Activated naive CD4-positive, alpha-beta T cell treated with anti-CD3 and anti-CD28 coated beads, Interleukin-2, amount 50 U/mL, for 72 hours (primary cell): Measurements from ENCODE around the gene PLEKHJ1. TPM values are rescaled to one million over a fixed set of nuclear protein-coding genes. Genes with fewer than 3 reads are reported as not detected.

Experiments used
- ATAC-seq, 2 donors: fragments of 150-1000 bp; cut with Tn5 transposase; 2 replicates each; pipeline ENCODE4 v1.10.0; 2021; ENCODE audit warnings: mild to moderate bottlenecking in 2 of 2, moderate library complexity in 2 of 2
- DNase-seq, 2 donors: peaks; one replicate each; pipeline ENCODE4 v3.0.0; 2021 to 2022; ENCODE audit warnings: low spot score in 2 of 2
- H3K27ac Mint-ChIP-seq, 2 donors: one replicate each; pipeline ENCODE4 v1.8.0; 2022; ENCODE audit warnings: mild to moderate bottlenecking in 2 of 2, mixed read lengths in 2 of 2
- H3K36me3 Mint-ChIP-seq, 2 donors: one replicate each; pipeline ENCODE4 v1.8.0; 2022; ENCODE audit warnings: mixed read lengths in 2 of 2
- H3K9me3 Mint-ChIP-seq, 2 donors: one replicate each; pipeline ENCODE4 v1.8.0; 2022; ENCODE audit warnings: mixed read lengths in 2 of 2
- total RNA-seq, 2 donors: library from RNA; stranded (reverse); gene quantifications; one replicate each; pipeline ENCODE4 v1.2.3, GENCODE V29; 2022

The PLEKHJ1 gene
- total RNA-seq, 2 donors from 2014 or later = 41.9 to 69.9 TPM

GRCh38 chr19:2187159-2187558 lies 49.0 kb downstream of the PLEKHJ1 start:
- peaks cover 0 to 20% of the 10 kb centered on the region in 2 donors for H3K36me3 Mint-ChIP-seq
- peak overlapping the region; percentile 53 to 75 for H3K27ac Mint-ChIP-seq
- ATAC-seq (no peak), DNase-seq (no peak)
- no peaks in the 10 kb centered on the region for H3K9me3 Mint-ChIP-seq

GRCh38 chr19:2186071-2186846 lies 49.9 kb downstream of the PLEKHJ1 start:
- ATAC-seq (no peak), DNase-seq (no peak)
- Mint-ChIP-seq H3K9me3 (no peaks in the 10 kb centered on the region), H3K27ac (no peak overlapping the region), H3K36me3 (peaks cover 0 to 20% of the 10 kb centered on the region in 2 donors)

GRCh38 chr19:2185734-2186070 lies 50.4 kb downstream of the PLEKHJ1 start:
- ATAC-seq = no peak
- Mint-ChIP-seq H3K27ac (no peak overlapping the region), H3K36me3 (peaks cover 0 to 20% of the 10 kb centered on the region in 2 donors), H3K9me3 (no peaks in the 10 kb centered on the region)
- no peak for DNase-seq

GRCh38 chr19:2184422-2184975 lies 51.6 kb downstream of the PLEKHJ1 start:
- Mint-ChIP-seq H3K36me3 (peaks cover 5 to 20% of the 10 kb centered on the region in 2 donors), H3K9me3 (no peaks in the 10 kb centered on the region), H3K27ac (peak overlapping the region; percentile 31 to 44)
- ATAC-seq (no peak), DNase-seq (no peak)

Other genes starting within 250 kb of the PLEKHJ1 start
- 10 to 100 TPM; 24.6 to 60.8 TPM for gene BTBD2, start 220.6 kb downstream of the PLEKHJ1 start, total RNA-seq
- gene MKNK2, start 185.1 kb downstream of the PLEKHJ1 start, total RNA-seq = 100 to 1,000 TPM; 211 to 261 TPM
- 100 to 1,000 TPM in 1 of 2 donors, 10 to 100 TPM in 1; 91.8 to 183 TPM for gene MOB3A, start 140.0 kb downstream of the PLEKHJ1 start, total RNA-seq
- gene IZUMO4, start 139.4 kb downstream of the PLEKHJ1 start, total RNA-seq = 100 to 1,000 TPM in 1 of 2 donors, 10 to 100 TPM in 1; 29.7 to 105 TPM
- 10 to 100 TPM; 83.5 to 91.7 TPM for gene AP3D1, start 84.8 kb downstream of the PLEKHJ1 start, total RNA-seq
- 100 to 1,000 TPM in 1 of 2 donors, 10 to 100 TPM in 1; 64.2 to 154 TPM for gene DOT1L, start 72.4 kb downstream of the PLEKHJ1 start, total RNA-seq
- 100 to 1,000 TPM; 145 to 154 TPM for gene SF3A2, start 495 bp upstream of the PLEKHJ1 start, total RNA-seq
- gene AMH, start 13.0 kb upstream of the PLEKHJ1 start, total RNA-seq = 1 to 10 TPM; 1.9 to 2.9 TPM
- gene JSRP1, start 20.1 kb upstream of the PLEKHJ1 start, total RNA-seq = under 1 TPM; 0.39 to 0.56 TPM
- gene PEAK3, start 45.8 kb upstream of the PLEKHJ1 start, total RNA-seq = not detected
- under 1 TPM in 1 of 2 donors, not detected in 1; 0.25 TPM for gene LINGO3, start 71.8 kb upstream of the PLEKHJ1 start, total RNA-seq
- gene LSM7, start 92.3 kb upstream of the PLEKHJ1 start, total RNA-seq = 100 to 1,000 TPM; 115 to 140 TPM
- gene SPPL2B, start 92.4 kb upstream of the PLEKHJ1 start, total RNA-seq = 10 to 100 TPM; 38.5 to 61.6 TPM
- gene TMPRSS9, start 123.9 kb upstream of the PLEKHJ1 start, total RNA-seq = not detected
- gene TIMM13, start 191.3 kb upstream of the PLEKHJ1 start, total RNA-seq = 100 to 1,000 TPM in 1 of 2 donors, 10 to 100 TPM in 1; 46.5 to 103 TPM
- gene LMNB2, start 220.6 kb upstream of the PLEKHJ1 start, total RNA-seq = 10 to 100 TPM; 46.7 to 94.0 TPM
- gene GADD45B, start 239.8 kb upstream of the PLEKHJ1 start, total RNA-seq = 10 to 100 TPM; 60.9 to 94.1 TPM